Raji (cell line): ENCODE measurements around the gene MRPL40.

Source experiments
- POLR2A ChIP-seq: IDR thresholded peaks from 2 replicates; pipeline ENCODE4 v1.6.1; 2011; ENCODE audit warnings: low read depth, low read length, control low read depth; ENCODE audit not compliant: insufficient read depth

Gene MRPL40

DNA sequence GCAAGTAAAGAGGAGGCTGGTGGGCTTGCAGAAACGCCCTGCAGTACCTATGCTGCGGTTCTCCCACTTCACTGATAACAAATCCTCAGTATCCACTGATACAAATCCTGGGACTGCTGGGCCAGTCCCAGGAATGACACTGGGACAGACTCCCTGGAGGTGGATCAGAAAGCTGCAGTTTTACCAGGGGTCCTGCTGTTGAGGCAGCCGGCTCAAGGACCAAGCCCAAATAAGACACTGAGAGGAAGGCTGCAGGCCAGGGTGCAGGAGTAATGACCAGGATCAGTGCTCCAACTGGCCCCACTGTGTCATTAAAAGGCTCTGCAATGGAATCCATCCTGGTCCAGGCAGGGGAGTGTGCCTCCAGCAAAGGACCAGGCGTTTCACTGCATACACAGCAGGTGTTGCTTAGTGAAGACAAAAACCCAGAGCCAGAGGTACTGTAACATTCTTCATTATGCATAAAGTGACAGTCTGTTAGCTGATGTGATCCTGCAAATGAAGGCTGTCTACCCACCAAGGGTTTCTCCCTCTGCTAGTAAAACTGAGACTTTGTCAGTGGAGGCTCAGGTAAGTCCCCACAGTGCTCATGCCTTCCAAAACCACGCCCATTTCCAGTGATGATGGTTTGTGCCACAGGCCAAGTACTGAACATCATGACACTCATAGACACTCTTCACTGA lies 16.5 kb downstream of the MRPL40 start:
- TF ChIP-seq POLR2A, result no peak

DNA sequence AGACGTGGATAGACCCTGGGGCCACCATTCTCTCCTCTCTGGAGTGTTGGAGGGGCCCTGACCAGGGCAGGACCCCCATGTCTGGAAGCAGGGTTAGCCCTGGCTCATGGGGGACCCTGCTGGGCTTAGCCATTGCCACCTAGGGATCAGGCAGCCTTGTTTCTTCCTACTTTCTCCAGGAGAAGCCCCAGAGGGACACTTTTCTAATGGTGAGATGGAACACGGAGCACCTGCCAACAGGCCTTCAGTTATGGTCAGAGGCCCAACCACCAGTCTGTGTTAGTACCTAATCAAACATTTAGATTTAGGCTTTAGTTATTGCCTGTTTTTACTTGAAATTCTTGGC lies 17.1 kb downstream of the MRPL40 start:
- no peak for TF ChIP-seq POLR2A

DNA sequence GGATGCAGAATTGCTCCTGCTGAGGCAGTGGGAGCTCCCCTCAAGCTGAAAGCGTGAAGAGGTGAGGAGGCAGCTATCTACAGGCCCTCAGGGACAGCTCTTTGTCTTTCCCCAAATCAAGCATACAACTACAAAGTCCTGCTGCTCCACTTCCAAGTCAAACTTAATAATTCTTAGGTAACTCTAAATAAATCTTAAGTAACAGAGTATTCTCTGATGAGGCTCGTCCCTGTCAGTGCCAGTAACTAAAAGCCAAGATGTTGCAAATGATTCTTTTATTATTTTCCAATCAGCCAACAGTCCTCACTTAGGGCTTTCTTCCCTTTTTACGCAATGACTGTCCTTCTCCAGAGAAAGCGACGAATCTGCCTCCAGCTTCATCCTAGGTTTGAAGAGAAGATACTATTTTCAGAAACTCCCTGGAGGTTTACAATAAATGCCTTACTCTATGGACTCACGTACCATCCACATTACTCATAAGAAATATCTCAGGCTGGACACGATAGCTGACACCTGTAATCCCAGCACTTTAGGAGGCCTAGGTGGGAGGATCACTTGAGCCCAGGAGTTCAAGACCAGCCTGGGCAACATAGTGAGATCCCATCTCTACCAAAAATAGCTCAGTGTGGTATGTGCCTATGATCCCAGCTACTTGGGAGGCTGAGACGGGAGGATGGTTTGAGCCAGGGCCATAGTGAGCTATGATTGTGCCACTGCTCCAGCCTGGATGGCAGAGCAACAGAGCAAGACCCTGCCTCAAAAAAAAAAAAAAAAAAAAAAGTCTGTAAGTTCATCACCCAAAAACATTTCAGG lies 18.2 kb downstream of the MRPL40 start:
- TF ChIP-seq POLR2A, result no peak

DNA sequence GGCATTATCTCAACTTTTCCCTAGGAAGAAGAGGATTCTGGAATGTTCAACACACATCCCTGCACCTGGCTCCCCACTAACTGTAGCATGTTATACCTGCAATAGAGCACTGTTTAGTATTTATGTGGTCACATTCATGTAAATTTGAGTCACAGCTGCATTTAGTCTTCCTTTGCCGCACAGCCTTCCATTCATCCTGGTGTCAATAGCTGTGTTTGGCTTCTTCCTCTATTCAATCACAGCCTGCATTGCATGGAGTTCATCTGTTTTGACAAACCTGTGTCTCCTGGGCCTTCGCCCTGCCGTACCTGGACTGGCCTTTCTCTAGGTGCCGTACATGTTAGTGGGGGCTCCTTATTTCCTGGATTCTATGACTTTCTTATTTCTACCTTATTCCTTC lies 19.2 kb downstream of the MRPL40 start:
- TF ChIP-seq POLR2A, result no peak

DNA sequence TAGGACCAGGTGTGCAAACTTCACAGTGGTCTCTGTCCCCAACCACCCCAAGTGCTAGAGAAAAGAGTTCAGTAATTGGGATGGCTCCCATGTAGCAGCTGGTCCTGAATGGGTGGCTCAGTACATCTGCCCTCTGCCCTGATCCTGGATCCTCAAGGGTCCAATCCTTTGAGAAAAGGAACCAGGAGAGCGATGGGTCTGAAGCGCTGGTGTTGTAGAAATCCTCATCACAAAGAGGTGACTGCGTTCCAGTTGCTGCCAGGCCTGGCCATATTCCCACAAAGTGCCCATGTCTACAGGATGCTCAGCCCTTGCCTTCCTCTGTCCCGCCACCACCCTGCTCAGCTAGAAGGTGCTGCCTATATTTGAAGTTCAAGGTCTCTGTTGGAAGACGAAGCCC lies 21.4 kb downstream of the MRPL40 start:
- TF ChIP-seq POLR2A, result no peak

DNA sequence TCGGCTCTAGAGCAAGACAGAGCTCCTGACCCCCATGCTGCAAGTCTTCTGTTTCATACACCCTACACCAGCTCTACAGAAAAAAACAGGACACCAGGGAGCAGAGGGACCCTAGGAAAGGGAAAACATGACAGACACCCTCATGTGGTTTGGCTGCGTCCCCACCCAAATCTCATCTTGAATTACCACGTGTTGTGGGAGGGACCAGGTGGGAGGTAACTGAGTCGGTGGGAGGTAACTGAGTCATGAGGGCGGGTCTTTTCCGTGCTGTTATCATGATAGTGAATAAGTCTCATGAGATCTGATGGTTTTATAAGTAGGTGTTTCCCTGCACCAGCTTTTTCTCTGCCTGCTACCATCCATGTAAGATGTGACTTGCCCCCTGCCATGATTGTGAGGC lies 21.8 kb downstream of the MRPL40 start:
- no peak for TF ChIP-seq POLR2A

DNA sequence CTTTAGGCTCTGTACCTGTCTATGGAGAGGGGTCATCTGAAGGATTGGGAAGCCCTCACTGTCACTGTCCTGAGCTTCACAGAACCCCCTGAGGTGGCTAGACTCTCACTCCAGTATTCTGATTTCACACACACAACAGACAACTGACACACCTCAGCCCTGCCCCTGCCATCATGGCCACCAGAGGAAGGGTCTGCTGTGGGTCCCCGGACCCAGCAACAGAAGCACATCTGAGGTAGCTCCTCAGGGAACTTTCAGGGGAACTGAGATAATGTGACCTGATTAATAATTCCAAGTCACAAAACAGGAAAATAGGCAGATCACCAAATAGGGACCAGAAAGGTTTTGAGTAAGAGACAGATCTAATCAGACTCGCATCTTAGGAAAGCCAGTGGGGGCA lies 22.7 kb downstream of the MRPL40 start:
- no peak for TF ChIP-seq POLR2A

DNA sequence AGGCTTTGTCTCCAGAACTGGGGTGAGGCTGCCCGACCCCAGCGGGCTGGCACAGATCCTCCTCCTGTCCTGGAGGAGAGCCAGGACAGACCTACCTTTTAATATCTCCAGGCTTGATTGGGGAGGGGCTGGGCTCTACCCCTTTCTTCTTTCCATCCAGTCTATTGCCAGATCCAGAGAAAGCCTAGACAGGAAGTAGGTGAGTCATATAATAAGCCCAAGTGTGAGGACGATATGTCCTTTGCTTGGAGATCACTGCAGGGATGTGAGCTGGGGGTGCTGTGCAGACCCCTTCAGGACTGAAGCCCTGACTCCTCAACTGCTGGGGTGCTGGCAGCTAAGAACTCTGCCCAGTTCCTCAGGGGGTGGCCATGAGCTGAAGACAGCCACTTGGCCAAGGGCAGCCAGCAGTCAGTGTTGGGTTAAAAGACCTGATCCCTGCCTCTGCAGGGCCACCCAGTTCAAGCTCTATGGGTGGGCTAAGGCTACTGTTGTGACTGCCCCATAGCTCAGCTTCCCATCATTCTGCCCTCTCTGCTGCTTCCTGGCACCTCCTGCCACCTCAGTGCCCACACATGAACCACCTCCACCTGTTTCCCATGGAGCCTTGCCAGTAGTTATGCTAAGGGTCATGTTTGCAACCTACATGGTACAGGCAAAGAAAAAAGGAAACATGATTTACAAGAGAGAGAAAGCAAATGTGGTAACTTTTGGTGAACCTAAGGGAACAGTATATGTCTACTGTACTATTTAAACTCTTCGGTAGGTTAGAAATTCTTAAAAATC lies 23.4 kb downstream of the MRPL40 start:
- no peak for TF ChIP-seq POLR2A

DNA sequence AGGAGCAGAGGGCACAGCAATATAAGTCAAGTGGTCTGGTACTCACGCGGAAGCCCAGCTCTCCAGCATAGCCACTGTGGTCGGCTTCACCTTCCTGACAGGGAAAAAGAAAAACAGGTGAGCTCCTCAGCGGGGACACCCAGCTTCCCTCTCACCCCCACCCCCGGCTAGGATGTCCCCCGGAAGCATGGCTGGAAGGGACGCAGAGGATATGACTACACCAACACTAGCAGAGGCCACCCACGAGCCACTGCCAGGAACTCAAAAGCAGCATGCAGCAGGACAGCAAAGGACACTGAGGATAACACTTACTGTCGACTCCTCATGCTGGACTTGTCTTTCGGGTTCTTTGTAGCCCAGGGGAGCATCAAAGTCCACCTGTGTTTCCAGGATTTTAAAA lies 24.2 kb downstream of the MRPL40 start:
- TF ChIP-seq POLR2A, result no peak

DNA sequence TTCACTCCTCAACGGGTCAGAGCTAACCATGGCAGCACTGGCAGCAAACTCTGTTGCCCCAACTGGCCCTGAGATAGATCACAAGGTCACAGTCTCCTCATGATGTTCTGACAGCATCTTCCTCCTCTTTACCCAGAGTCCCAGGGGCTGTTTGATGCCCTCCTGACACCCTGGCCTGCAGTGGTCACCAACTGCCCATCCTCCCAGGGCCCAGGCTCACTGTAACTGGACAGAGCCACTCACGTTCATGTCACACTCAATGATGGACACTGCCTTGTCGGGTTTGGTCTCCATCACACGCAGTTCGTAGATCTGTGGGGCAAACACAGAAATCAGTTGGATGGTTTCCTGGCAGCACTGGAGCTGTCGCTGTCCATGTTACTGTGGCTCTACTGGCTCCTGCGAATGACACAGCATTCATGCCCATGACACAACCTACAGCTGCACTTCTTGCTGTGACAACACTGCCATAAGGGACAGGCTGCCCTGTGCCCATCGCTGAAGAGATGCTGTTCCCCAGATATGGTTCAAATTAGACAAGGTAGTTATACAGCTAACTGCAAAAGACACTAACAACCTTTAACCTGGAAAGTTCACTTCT lies 25.6 kb downstream of the MRPL40 start:
- no peak for TF ChIP-seq POLR2A

DNA sequence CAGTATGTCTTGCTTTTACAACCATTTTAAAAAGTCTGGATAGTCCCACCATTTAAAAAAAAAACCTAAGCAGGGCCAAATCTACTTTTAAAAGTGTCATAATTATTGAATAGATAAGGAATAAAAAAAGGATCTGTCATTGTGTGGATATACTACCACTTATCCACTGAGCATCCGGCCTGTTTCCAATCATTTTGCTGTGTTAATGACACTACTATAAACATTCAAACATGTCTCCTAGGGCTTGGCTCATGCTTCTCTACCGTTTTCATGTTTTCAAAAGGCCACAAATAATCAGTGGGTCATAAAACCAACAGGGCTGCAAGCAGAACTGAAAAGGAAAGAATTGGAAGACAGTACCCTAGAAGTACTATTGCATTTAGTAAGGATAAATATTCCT lies 27.7 kb downstream of the MRPL40 start:
- no peak for TF ChIP-seq POLR2A

DNA sequence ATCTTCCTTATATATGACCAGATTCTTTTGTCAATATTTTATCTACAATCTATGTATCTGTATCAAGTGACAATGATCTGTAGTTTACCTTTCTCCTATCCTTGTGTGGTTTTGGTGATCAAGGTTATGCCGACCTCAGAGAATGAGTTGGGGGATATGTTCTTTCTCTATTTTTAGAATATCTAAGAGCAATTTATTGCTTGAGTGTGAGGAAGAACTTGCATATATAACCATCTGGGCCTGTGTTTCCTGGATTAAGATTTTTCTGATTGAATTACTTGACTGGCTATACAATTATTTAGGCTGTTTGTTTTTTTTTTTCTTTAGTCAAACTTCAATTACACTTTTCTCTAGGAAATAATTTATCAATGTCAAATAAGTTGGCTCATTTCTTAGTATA lies 29.2 kb downstream of the MRPL40 start:
- TF ChIP-seq POLR2A, result no peak

DNA sequence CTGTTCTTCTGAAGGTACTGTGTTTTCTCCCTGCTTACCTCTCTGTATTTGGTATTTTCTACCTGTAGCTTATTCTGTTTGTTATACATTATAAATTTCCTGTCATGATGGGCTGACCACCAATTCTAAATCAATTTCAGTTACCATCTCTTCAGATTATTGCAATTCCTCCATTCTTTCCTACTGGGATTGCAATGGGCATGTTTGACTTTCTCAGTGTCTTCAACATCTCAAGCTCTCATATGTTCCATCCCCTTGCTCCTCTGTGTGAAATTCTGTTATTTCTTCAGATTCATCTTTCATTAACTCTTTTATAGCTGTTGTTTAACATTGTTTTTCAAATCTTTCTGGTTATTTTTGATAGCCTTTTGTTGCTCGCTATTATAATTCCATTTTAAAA lies 30.7 kb downstream of the MRPL40 start:
- no peak for TF ChIP-seq POLR2A

DNA sequence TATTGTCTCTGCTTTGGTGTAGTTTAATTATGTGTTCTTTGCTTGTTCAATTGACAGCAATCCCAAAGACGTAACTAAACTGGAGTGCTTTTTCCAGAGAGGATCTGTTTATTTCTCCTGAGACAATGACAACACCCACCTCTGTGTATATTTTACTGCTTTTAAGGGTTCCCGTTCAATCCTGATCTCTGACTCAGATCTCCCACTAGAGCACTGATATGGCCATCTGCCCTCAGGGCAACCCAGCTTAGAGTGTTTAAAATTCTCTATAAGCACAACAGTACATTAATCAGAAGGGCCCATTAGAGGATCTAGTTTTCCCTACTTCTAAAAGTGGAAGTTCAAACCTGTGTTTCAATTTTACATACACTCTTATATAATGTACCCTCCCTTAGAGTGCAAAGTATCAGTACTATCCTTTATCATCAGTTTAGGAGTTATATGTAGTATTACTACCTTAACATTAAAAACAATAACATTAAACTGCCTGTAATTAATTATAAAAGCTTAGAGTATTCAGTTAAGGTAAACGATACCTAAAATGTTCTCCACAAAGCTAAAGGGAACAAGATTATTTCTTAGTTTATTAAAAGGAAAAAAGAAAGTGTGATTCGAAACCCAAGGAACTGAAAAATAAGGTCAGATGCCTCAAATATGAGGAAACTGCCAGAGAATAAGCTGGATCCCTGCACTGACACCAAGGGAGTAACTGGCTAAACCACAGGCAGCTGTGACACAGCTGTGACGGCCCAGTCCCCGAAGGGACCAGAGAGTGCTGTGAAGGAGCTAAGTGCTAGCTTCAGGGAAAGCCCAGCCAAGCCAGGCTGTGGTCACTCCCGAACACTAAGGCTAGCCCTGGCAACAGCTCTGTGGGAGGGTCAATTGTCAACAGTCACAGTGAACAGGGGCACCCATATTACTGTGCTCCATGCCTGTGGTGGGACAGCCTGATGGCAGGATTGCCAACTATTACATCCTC lies 31.4 kb downstream of the MRPL40 start:
- no peak for TF ChIP-seq POLR2A

DNA sequence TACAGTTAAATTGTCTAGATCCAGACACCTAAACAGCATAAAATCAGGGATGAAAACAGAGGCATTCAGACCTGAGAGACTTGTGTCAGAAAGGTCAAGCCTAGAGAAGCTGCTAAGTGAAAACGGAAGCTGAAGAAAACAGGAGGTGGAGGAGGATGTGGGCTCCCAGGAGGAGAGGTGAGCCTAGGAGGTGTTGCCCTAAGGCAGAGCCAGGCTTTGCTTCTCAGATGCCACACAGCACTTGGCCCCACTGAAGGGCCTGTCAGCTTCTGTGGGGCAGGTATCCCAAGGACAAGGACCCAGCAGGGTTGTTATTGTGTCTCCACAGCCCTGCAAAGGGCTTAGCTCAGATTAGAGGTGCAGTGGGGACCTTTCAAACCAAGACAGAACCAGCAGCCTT lies 32.2 kb downstream of the MRPL40 start:
- TF ChIP-seq POLR2A, result no peak

DNA sequence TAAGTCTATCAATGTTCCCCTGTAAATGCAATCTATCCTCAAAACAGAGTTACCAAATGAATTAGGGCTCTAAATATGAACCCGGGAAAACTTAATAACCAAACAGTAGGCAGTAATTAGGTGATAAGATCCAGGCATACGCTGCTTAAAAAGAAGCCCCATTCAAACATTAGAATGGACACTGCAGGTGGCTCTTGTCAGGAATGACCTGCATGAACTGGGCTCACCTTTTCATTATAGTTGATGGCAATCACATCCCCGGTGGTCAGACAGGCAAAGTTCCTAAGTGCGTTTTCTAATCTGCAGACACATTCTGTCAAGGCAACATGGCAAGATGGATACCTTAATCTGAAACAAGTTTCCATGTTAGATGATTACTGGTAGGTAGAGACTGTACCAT lies 32.6 kb downstream of the MRPL40 start:
- TF ChIP-seq POLR2A, result no peak
